Hepatocyte (in vitro differentiated cells): ENCODE data around the gene SHC1. TPM values are rescaled to one million over a fixed set of nuclear protein-coding genes. Genes with fewer than 3 reads are reported as not detected.

ENCODE experiments used
- DNase-seq: peaks from one replicate; pipeline ENCODE4 v3.0.0-alpha.2; 2016; ENCODE audit warnings: low spot score
- H2AFZ ChIP-seq: fragments of 200-600 bp; sonication (generic); 2 replicates; pipeline ENCODE4 v1.6.0; 2016; ENCODE audit warnings: antibody characterized with exemption, mild to moderate bottlenecking
- H3K27ac ChIP-seq: fragments of 200-600 bp; sonication (generic); 2 replicates; pipeline ENCODE4 v1.5.1; 2016; ENCODE audit warnings: mild to moderate bottlenecking
- H3K27me3 ChIP-seq: fragments of 200-600 bp; sonication (generic); 2 replicates; pipeline ENCODE4 v1.6.1; 2016
- H3K36me3 ChIP-seq: fragments of 200-600 bp; sonication (generic); replicated peaks from 2 replicates; pipeline ENCODE4 v1.5.1; 2016; ENCODE audit warnings: low read depth; ENCODE audit not compliant: insufficient read depth
- H3K4me1 ChIP-seq: fragments of 200-600 bp; sonication (generic); 2 replicates; pipeline ENCODE4 v1.5.1; 2016; ENCODE audit warnings: mild to moderate bottlenecking, moderate library complexity; ENCODE audit not compliant: insufficient read depth
- H3K4me2 ChIP-seq: fragments of 200-600 bp; sonication (generic); 2 replicates; pipeline ENCODE4 v1.6.0; 2016
- H3K4me3 ChIP-seq: fragments of 200-600 bp; sonication (generic); 2 replicates; pipeline ENCODE4 v1.5.1; 2016; ENCODE audit warnings: mild to moderate bottlenecking
- H3K79me2 ChIP-seq: fragments of 200-600 bp; sonication (generic); 2 replicates; pipeline ENCODE4 v1.6.0; 2017; ENCODE audit warnings: mild to moderate bottlenecking
- H3K9me2 ChIP-seq: fragments of 200-600 bp; sonication (generic); replicated peaks from 2 replicates; pipeline ENCODE4 v1.6.0; 2017; ENCODE audit warnings: mild to moderate bottlenecking; ENCODE audit not compliant: insufficient read depth
- H3K9me3 ChIP-seq: fragments of 200-600 bp; sonication (generic); 2 replicates; pipeline ENCODE4 v1.5.1; 2016; ENCODE audit warnings: low read depth, mild to moderate bottlenecking
- H4K20me1 ChIP-seq: fragments of 200-600 bp; sonication (generic); 2 replicates; pipeline ENCODE4 v1.6.0; 2016; ENCODE audit warnings: mild to moderate bottlenecking; ENCODE audit not compliant: insufficient read depth, poor library complexity, severe bottlenecking
- CTCF ChIP-seq: fragments of 200-600 bp; sonication (generic); IDR thresholded peaks from 2 replicates; pipeline ENCODE4 v1.5.1; 2016; ENCODE audit warnings: antibody characterized with exemption, mild to moderate bottlenecking; ENCODE audit not compliant: poor library complexity
- EZH2 ChIP-seq: fragments of 200-600 bp; sonication (generic); IDR thresholded peaks from 2 replicates; pipeline ENCODE4 v1.6.1; 2016; ENCODE audit warnings: antibody characterized with exemption, mild to moderate bottlenecking, borderline replicate concordance
- EZH2phosphoT487 ChIP-seq: fragments of 200-600 bp; sonication (generic); IDR thresholded peaks from one replicate; pipeline ENCODE4 v1.6.1; 2018; ENCODE audit warnings: antibody characterized with exemption, mild to moderate bottlenecking, low read depth, moderate library complexity; ENCODE audit not compliant: unreplicated experiment, severe bottlenecking
- WGBS: methylation state at CpG from one replicate; pipeline ENCODE4 v1.1.6; 2016; ENCODE audit warnings: low lambda C conversion rate; ENCODE audit errors: missing lambda C conversion rate; 5-methylcytosine and 5-hydroxymethylcytosine counted together
- polyA plus RNA-seq: library from polyadenylated mRNA; unstranded; fragments of >200 nt; fragmentation: Nextera tagmentation; extraction: Ambion mirVana; gene quantifications from 2 replicates; pipeline ENCODE4 v1.2.1, GENCODE V29; 2016
- total RNA-seq: library from RNA; depleted of rRNA; stranded (reverse); fragments of >200 nt; gene quantifications from 2 replicates; pipeline ENCODE4 v1.2.3, GENCODE V29; 2014

Gene SHC1
- total and polyA plus RNA-seq, 2 experiments from 2014 or later = 95.6 to 107 TPM

GRCh38 chr1:154961207-154962155 lies 9.1 kb downstream of the SHC1 start, which contains the start of gene PYGO2:
Gene PYGO2, minus strand, starts transcription at chr1:154961782. Its CDS starts 206 bp downstream, at chr1:154961576.
- Histone ChIP-seq H3K79me2 (peaks cover 66% of the 10 kb centered on the region), H3K4me2 (peak within 1 kb of the TSS; percentile 97), H4K20me1 (no peaks in the 10 kb centered on the region), H3K27me3 (no peaks in the 10 kb centered on the region), H3K9me2 (no peaks in the 10 kb centered on the region), H2AFZ (peak within 1 kb of the TSS; percentile 60), H3K4me1 (peaks cover 30% of the 10 kb centered on the region), H3K4me3 (peak within 1 kb of the TSS; percentile 99), H3K36me3 (no peaks in the 10 kb centered on the region), H3K9me3 (no peaks in the 10 kb centered on the region), H3K27ac (peak within 1 kb of the TSS; percentile 100)
- 3% methylated on average over 50 of the region's 93 CpGs for WGBS
- peak; percentile 88 for DNase-seq
- no peak for TF ChIP-seq EZH2
- peak; percentile 79 for TF ChIP-seq CTCF

DNA sequence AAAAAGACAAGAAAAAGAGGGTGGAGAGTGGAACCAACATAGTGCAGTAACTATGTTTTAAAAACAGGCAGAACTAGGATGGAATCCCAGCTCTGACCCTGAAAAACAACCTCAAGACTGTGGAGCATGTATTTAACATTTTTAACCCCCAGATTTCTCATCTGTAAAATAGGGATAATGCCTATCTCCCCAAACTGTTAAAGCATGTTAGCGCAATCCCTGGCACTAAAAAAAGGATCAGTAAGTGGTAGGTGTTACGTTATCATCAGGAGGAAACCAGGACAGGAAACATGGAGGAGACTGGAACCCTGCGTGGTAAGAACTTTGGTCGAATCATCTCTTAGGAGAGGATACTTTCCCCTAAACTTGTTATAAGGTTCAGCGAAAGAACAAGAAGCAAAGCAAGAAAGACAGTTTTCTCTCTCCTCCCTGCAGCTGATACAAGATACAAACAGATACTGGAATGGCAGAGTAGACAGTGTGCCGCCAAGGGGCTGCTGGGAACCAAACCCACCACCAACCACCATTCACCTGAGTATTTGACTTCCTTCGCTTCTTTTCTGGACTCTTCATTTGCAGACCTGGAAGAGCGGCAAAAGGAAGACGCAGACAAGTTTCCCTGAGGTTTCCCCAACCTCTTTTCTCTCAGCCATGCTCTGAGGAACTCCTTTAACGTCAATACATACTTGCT lies 10.0 kb downstream of the SHC1 start:
- Histone ChIP-seq H2AFZ (peak overlapping the region; percentile 60), H3K4me3 (peak overlapping the region; percentile 99), H3K4me2 (peak overlapping the region; percentile 97), H3K4me1 (peaks cover 32% of the 10 kb centered on the region), H3K27ac (peak overlapping the region; percentile 100), H3K79me2 (peaks cover 57% of the 10 kb centered on the region), H3K9me2 (no peaks in the 10 kb centered on the region), H3K9me3 (no peaks in the 10 kb centered on the region), H3K36me3 (no peaks in the 10 kb centered on the region), H3K27me3 (no peaks in the 10 kb centered on the region), H4K20me1 (no peaks in the 10 kb centered on the region)
- DNase-seq = no peak
- WGBS = 59% methylated on average over 10 of the region's 10 CpGs
- no peak for TF ChIP-seq CTCF
- TF ChIP-seq EZH2phosphoT487 = no peak
- no peak for TF ChIP-seq EZH2

DNA sequence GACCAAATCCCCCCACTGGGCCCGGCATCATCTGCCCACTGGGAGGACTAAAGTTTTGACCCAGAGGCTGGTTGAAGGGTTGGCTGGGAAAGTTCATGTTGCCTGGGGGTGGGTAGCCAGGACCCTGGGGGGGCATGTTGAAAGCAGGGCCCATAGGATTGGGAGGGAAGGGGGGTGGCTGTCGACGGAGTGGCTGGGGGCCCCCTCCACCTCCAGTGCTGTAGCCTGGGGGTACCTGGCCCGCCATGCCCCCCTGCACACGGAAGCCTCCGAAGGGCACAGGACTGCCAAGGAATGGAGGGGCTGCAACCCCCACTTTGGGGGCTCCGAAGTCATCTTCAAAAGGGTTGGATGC lies 11.1 kb downstream of the SHC1 start:
- TF ChIP-seq CTCF = no peak
- TF ChIP-seq EZH2 = no peak
- TF ChIP-seq EZH2phosphoT487 = no peak
- H4K20me1 ChIP-seq = no peaks in the 10 kb centered on the region
- 100% methylated on average over 6 of the region's 7 CpGs for WGBS
- H3K4me2 ChIP-seq = no peak overlapping the region
- H3K27ac ChIP-seq = no peak overlapping the region
- no peak overlapping the region for H3K4me3 ChIP-seq
- no peak overlapping the region for H2AFZ ChIP-seq
- H3K27me3 ChIP-seq = no peaks in the 10 kb centered on the region
- H3K36me3 ChIP-seq = no peaks in the 10 kb centered on the region
- DNase-seq = no peak
- peaks cover 38% of the 10 kb centered on the region for H3K4me1 ChIP-seq
- H3K9me2 ChIP-seq = no peaks in the 10 kb centered on the region
- H3K79me2 ChIP-seq = peaks cover 57% of the 10 kb centered on the region
- no peaks in the 10 kb centered on the region for H3K9me3 ChIP-seq
